HEK293 (cell line): ENCODE measurements around the gene GRM5.

ENCODE experiments used
- GLIS1 ChIP-seq: fragments of 450-650 bp; formaldehyde crosslinking; IDR thresholded peaks from 2 replicates; pipeline ENCODE4 v1.5.1; 2016; ENCODE audit warnings: missing biosample characterization, missing genetic modification characterization
- HOXD13 ChIP-seq: sonication (generic); formaldehyde crosslinking; IDR thresholded peaks from 2 replicates; pipeline ENCODE4 v1.8.0; 2022; ENCODE audit warnings: missing genetic modification reagents, borderline replicate concordance
- YY1 ChIP-seq: fragments of 450-650 bp; formaldehyde crosslinking; IDR thresholded peaks from 2 replicates; pipeline ENCODE4 v1.5.1; 2018; ENCODE audit warnings: missing biosample characterization, missing genetic modification characterization
- ZBTB20 ChIP-seq: fragments of 450-650 bp; formaldehyde crosslinking; IDR thresholded peaks from 2 replicates; pipeline ENCODE4 v1.5.1; 2016; ENCODE audit warnings: missing biosample characterization, missing genetic modification characterization
- ZNF146 ChIP-seq: fragments of 450-650 bp; formaldehyde crosslinking; IDR thresholded peaks from 2 replicates; pipeline ENCODE4 v1.5.1; 2016; ENCODE audit warnings: missing biosample characterization, missing genetic modification characterization
- ZNF274 ChIP-seq, 2 experiments: fragments of 200-500 bp in 1 of 2; fragments of 450-650 bp in 1 of 2; sonication (Bioruptor generic) in 1 of 2; formaldehyde crosslinking in 1 of 2; IDR thresholded peaks; 2 replicates each; pipeline versions ENCODE4 v1.5.1 to v1.6.1; 2014 to 2016; ENCODE audit warnings: borderline replicate concordance in 1 of 2, inconsistent platforms in 1 of 2, low read length in 1 of 2, missing biosample characterization in 1 of 2, missing genetic modification characterization in 1 of 2
- ZNF501 ChIP-seq: fragments of 450-650 bp; formaldehyde crosslinking; IDR thresholded peaks from 2 replicates; pipeline ENCODE4 v1.5.1; 2016; ENCODE audit warnings: missing biosample characterization, missing genetic modification characterization
- ZNF558 ChIP-seq: fragments of 450-650 bp; formaldehyde crosslinking; IDR thresholded peaks from 2 replicates; pipeline ENCODE4 v1.5.1; 2016; ENCODE audit warnings: missing biosample characterization, missing genetic modification characterization
- TF ChIP-seq, protein P1 (sequence below): fragments of 450-650 bp; formaldehyde crosslinking; IDR thresholded peaks from 2 replicates; pipeline ENCODE4 v1.5.1; 2016; ENCODE audit warnings: missing biosample characterization, missing genetic modification characterization
- TF ChIP-seq, protein P2 (sequence below): fragments of 450-650 bp; formaldehyde crosslinking; IDR thresholded peaks from 2 replicates; pipeline ENCODE4 v1.5.1; 2016; ENCODE audit warnings: missing biosample characterization, missing genetic modification characterization
- TF ChIP-seq, protein P3 (sequence below): fragments of 450-650 bp; formaldehyde crosslinking; IDR thresholded peaks from 2 replicates; pipeline ENCODE4 v1.5.1; 2017; ENCODE audit warnings: missing biosample characterization, mild to moderate bottlenecking, missing genetic modification characterization, moderate library complexity
- TF ChIP-seq, protein P4 (sequence below): fragments of 450-650 bp; formaldehyde crosslinking; IDR thresholded peaks from 2 replicates; pipeline ENCODE4 v1.5.1; 2016; ENCODE audit warnings: missing biosample characterization, missing genetic modification characterization
- TF ChIP-seq, protein P5 (sequence below): fragments of 450-650 bp; formaldehyde crosslinking; IDR thresholded peaks from 2 replicates; pipeline ENCODE4 v1.5.1; 2016; ENCODE audit warnings: missing biosample characterization, missing genetic modification characterization

DNA sequence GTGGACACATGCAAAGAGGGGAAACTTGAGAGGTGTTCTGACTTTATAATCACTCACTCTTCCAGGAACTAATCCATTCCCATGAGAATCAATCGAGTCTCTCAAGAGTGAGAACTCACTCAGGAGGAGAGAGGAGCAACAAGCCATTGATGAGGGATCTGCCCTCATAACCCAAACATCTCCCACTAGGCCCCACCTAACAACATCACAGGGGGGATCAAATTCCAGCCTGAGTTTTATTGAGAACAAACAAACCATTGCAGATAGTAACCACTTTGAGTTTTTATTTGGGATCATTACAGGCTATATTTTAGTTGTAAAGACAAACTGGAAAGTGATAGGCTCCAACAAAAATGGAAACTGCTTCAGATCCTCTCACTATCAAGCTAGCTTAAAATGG is 399.4 kb downstream of the GRM5 start:
- TF ChIP-seq, protein P1, sequence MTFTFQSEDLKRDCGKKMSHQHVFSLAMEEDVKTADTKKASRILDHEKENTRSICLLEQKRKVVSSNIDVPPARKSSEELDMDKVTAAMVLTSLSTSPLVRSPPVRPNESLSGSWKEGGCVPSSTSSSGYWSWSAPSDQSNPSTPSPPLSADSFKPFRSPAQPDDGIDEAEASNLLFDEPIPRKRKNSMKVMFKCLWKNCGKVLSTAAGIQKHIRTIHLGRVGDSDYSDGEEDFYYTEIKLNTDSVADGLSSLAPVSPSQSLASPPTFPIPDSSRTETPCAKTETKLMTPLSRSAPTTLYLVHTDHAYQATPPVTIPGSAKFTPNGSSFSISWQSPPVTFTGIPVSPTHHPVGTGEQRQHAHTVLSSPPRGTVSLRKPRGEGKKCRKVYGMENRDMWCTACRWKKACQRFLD (tag by site-specific recombination): no peak
- TF ChIP-seq, protein P2, sequence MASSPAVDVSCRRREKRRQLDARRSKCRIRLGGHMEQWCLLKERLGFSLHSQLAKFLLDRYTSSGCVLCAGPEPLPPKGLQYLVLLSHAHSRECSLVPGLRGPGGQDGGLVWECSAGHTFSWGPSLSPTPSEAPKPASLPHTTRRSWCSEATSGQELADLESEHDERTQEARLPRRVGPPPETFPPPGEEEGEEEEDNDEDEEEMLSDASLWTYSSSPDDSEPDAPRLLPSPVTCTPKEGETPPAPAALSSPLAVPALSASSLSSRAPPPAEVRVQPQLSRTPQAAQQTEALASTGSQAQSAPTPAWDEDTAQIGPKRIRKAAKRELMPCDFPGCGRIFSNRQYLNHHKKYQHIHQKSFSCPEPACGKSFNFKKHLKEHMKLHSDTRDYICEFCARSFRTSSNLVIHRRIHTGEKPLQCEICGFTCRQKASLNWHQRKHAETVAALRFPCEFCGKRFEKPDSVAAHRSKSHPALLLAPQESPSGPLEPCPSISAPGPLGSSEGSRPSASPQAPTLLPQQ (tag by site-specific recombination): no peak
- no peak for TF ChIP-seq ZNF274 (IDR thresholded peaks at IDR 0.05; ENCODE audit: low read length)
- no peak for TF ChIP-seq ZNF274 (tag by site-specific recombination; IDR thresholded peaks at IDR 0.05; ENCODE audit: borderline replicate concordance)
- TF ChIP-seq, protein P3, sequence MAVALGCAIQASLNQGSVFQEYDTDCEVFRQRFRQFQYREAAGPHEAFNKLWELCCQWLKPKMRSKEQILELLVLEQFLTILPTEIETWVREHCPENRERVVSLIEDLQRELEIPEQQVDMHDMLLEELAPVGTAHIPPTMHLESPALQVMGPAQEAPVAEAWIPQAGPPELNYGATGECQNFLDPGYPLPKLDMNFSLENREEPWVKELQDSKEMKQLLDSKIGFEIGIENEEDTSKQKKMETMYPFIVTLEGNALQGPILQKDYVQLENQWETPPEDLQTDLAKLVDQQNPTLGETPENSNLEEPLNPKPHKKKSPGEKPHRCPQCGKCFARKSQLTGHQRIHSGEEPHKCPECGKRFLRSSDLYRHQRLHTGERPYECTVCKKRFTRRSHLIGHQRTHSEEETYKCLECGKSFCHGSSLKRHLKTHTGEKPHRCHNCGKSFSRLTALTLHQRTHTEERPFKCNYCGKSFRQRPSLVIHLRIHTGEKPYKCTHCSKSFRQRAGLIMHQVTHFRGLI (tag by site-specific recombination): no peak
- TF ChIP-seq, protein P4, sequence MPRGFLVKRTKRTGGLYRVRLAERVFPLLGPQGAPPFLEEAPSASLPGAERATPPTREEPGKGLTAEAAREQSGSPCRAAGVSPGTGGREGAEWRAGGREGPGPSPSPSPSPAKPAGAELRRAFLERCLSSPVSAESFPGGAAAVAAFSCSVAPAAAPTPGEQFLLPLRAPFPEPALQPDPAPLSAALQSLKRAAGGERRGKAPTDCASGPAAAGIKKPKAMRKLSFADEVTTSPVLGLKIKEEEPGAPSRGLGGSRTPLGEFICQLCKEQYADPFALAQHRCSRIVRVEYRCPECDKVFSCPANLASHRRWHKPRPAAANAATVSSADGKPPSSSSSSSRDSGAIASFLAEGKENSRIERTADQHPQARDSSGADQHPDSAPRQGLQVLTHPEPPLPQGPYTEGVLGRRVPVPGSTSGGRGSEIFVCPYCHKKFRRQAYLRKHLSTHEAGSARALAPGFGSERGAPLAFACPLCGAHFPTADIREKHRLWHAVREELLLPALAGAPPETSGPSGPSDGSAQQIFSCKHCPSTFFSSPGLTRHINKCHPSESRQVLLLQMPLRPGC (tag by site-specific recombination): no peak
- TF ChIP-seq GLIS1 (tag by site-specific recombination): no peak
- no peak for TF ChIP-seq ZNF146 (tag by site-specific recombination)
- TF ChIP-seq ZBTB20: no peak
- no peak for TF ChIP-seq ZNF501 (tag by site-specific recombination)
- TF ChIP-seq, protein P5, sequence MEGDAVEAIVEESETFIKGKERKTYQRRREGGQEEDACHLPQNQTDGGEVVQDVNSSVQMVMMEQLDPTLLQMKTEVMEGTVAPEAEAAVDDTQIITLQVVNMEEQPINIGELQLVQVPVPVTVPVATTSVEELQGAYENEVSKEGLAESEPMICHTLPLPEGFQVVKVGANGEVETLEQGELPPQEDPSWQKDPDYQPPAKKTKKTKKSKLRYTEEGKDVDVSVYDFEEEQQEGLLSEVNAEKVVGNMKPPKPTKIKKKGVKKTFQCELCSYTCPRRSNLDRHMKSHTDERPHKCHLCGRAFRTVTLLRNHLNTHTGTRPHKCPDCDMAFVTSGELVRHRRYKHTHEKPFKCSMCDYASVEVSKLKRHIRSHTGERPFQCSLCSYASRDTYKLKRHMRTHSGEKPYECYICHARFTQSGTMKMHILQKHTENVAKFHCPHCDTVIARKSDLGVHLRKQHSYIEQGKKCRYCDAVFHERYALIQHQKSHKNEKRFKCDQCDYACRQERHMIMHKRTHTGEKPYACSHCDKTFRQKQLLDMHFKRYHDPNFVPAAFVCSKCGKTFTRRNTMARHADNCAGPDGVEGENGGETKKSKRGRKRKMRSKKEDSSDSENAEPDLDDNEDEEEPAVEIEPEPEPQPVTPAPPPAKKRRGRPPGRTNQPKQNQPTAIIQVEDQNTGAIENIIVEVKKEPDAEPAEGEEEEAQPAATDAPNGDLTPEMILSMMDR (tag by site-specific recombination): no peak
- TF ChIP-seq ZNF558 (tag by site-specific recombination): no peak
- TF ChIP-seq HOXD13: no peak
- TF ChIP-seq YY1 (tag by site-specific recombination): no peak
